GM18526 (cell line): Measurements from ENCODE around the gene TMEM101.

Experiments used
- POLR2A ChIP-seq: IDR thresholded peaks from 3 replicates; pipeline ENCODE4 v1.6.1; 2011; ENCODE audit not compliant: insufficient read length; ENCODE audit errors: extremely low read depth

Gene TMEM101

DNA sequence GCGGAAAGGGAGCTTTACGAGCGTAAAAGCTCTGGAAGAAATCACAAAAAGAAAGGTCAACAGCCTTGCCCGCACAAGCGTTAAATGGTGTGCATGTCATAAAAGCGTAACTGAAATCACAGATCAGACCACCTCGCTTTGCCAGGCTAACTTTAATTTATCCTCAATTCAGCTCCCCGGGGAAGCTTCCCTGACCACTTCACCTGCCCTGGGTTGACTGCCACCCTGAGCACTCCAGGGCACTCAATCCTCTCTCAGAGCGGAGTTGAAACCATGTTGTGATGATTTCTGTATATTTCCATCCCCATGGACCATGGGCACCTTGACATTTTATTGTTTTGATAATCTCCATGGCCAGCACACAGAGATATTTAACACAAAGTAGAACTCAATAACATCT is 26.5 kb downstream of the TMEM101 start:
- no peak for TF ChIP-seq POLR2A

DNA sequence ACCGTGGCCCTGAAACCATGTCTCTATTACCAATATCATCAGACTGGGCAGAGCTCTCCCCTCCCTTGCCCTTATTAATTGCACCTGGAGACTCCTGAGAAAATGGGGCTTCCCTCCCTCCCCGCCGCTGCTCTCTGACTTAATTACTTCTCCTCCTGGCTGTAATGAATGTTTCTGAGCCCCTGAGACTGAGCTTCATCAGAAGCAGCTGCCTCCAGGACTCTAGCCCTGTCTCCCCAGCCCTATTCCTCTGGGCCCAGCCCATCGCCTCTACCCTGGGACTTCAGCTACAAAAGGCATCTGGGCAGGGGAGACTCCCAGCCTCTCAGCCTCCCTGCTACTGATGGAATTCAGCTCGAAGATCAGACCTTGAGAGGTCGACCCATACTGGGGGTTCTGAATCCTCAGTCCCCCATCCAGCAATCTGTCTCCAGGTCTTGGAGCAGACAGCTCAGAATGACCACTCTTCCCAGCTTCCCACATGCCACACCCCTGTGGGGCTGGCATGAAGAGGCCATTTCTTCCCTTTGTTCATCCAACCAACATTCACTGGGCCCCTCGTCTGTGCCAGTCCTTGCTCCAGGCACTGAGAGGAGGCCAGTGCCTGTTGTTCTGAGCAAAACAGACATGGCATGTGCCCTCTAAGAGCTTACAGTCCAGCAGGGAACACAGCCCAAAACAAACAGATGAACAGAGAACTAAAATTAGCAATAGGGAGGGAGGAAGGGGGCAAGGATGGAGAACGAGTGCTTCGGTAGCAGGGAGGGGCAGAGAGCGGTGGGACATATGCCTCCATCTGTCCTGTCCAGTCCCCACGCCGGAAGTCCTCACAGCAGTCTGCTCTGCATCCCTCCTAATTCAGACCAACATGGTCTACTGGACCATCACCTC is 27.4 kb downstream of the TMEM101 start:
- no peak for TF ChIP-seq POLR2A

DNA sequence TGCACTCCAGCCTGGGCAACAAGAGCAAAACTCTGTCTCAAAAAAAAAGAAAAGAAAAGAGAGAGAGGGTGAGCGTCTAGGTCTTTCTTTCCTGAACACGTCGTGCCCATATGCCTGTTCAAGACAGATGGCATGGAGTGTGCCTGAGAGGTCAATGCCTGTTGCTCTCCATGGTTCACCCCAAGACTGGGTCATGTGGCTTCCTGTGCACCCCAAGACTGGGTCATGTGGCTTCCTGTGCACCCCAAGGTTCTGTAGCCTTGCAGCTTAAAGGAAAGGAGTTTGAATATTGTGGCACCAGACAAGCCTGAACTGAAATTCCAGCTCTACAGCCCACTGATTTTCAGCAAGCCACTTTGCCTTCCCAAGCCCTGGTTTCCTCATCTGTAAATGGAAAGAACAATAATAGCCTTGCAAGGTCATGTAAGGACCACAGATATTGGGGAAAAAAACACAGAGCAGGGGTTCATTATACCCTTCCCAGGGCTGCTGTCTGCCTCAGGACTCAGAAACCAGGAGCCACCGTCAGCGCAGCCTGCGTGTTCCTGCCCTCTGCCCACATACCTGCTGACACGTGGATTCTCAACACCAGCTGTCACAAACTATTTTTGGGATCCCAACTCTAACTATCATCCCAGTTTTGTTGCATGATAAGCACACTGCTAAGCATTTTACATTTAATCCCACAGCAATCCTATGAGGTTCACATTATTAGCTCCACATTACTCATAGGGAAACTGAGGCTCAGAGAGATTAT is 28.4 kb downstream of the TMEM101 start:
- TF ChIP-seq POLR2A, result no peak

DNA sequence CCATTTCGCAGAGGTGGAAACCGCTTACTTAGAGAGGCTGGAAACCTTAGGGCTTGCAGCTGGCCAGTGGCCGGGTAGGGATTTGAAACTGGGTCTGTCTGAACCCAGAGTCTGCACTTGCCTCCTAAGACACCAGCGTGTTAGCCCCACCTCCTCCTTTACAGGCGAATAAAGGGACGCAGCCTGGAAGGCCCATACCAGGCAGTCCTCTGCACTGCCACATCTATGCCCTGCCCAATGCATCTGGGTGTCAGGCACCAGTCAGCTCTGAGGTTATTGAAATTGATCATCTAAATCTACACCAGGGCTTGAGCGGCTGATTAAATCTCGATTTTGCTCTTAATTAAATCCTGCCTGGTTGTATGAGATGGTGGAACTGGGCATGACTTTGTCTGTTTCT is 30.2 kb downstream of the TMEM101 start:
- TF ChIP-seq POLR2A, result no peak

GRCh38 chr17:43983515-43984411 is 31.0 kb downstream of the TMEM101 start:
- no peak for TF ChIP-seq POLR2A

- no peak for TF ChIP-seq POLR2A
Observed at GRCh38 chr17:43983196-43983514, 31.6 kb downstream of the TMEM101 start.

DNA sequence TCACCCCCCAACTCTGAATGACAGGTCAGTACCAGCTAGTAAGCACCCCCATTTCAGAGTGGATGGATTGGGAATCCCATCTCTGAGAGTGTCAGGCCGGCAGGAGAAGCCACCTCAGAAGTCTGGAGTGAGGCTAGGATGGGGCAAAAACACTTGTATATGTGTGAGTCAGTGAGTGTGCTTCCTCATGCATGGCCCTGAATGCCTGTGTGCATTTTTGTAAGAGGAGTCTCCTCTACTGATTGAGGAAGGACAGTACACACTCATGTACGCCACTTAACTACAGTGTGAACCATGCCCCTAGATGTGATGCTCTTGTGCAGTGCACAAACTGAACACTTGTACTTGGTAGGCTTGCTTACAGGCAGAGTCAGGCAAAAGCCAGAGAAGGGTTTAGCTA is 32.6 kb downstream of the TMEM101 start:
- TF ChIP-seq POLR2A, result no peak

DNA sequence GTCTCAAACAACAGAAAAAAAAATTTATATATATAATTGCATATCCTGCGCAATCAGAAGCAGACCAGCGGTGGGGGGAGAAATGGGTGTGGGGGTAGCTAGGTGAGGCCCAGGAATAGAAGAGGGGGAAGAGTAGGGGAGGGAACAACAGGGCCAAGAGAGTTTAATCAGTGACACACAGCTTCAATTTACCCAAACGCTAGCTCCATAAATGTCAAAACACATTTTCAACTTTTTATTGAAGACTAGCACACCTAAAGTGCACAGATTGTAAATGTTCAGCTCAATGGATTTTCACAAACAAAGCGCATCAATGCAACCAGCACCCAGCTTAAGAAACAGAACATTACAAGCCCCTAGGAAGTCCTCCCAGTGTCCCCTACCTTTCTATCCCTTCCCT is 35.1 kb downstream of the TMEM101 start:
- TF ChIP-seq POLR2A, result no peak

DNA sequence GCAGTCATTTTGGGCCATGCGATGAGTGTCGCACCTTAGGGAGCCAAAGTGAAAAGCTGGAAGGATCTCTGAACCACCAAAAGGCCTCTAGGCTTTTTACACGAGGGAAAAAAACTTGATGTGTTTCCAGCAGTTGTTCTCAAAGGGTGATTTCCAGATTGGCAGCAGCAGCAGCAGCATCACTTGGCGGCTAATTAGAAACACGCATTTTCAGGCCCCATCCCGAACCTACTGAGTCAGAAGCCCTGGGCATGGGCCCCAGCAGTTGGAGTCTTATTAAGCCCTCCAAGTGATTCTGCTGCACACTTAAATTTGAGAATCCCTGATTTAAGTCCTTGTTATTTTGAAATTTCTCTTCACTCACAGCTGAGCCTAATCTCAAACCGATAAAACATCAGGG is 35.8 kb downstream of the TMEM101 start:
- no peak for TF ChIP-seq POLR2A

DNA sequence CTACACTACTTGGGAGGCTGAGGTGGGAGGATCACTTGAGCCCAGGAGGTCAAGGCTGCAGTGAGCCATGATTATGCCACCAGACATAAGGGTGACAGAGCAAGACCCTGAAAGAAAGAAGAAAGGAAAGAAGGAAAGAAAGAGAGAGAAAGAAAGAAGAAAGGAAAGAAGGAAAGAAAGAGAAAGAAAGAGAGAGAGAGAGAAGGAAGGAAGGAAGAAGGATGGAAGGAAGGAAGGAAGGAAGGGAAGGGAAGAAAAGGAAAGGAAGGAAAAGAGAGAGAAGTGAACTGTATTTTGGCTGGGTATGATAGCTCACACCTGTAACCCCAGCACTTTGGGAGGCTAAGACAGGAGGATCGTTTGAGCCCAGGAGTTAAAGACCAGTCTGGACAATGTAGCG is 36.7 kb downstream of the TMEM101 start:
- TF ChIP-seq POLR2A, result no peak

DNA sequence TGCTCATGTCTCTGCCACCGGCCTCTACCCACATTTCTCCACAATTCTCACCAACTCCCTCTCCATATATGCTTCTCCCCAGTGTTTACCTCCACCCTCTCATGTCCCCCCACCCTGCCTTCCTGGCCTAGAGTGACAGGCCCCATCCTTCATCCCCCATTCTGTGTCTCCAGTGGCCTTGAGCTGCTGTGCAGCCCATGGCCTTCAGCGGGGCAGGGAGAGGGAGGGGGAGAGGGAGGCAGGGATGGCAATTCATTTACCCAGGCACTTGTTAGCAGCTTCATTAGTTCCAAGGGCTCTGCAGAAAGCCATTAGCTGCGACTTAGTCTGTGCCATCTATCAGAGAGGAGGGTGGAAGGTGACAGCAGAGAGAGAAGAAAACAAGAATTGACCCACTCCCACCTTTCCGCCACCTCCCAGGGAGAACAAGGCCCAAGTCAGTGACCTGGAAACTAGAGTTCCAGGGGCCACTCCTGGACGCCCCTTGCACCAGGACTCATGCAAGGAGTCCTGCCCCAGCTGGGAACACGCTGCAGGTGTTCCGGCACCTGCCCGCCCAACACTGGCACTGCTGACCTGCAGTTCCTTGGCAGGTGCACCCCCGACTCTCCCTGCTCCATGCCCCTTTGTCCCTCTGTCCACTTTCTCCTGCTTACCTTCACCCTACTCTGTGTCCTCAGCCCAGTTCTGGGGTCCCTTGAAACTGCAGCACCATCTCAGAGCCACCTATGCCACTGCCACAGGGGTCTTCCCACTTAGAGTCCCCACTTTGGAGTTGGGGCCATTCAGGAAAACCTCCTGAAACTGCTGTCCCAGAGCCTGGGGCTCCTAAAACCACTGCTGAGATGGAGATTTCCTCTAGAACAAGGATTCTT is 37.6 kb downstream of the TMEM101 start:
- TF ChIP-seq POLR2A, result no peak

GRCh38 chr17:43975898-43976297 is 38.9 kb downstream of the TMEM101 start:
- no peak for TF ChIP-seq POLR2A

GRCh38 chr17:43974382-43975266 is 40.1 kb downstream of the TMEM101 start:
- no peak for TF ChIP-seq POLR2A

DNA sequence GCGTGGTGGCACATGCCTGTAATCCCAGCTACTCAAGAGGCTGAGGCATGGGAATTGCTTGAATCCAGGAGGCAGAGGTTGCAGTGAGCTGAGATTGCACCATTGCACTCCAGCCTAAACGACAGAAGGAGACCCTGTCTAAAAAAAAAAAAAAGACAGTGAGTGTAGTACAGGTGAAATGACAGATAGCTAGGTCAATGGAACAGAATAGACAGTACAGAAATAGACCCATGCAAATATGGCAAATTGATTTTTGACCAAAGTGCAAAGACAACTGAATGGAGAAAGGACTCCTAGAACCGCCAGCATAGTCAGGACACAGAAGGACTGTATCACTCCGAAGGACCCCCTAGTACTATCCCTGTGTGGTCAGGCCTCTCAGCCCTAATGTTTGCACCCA is 44.4 kb downstream of the TMEM101 start:
- TF ChIP-seq POLR2A, result no peak

- no peak for TF ChIP-seq POLR2A
Observed at GRCh38 chr17:43967251-43967875, 47.4 kb downstream of the TMEM101 start.
